Measurements from ENCODE around the gene CD82. TPM values are rescaled to one million over a fixed set of nuclear protein-coding genes. Genes with fewer than 3 reads are reported as not detected.
A peak's percentile ranks its signal among the peaks of the same experiment; 100 is the strongest.

CD82 gene
- polyA plus RNA-seq, 1 of the 3 experiments (the other 2 are of a cell fraction): 39.2 TPM

DNA sequence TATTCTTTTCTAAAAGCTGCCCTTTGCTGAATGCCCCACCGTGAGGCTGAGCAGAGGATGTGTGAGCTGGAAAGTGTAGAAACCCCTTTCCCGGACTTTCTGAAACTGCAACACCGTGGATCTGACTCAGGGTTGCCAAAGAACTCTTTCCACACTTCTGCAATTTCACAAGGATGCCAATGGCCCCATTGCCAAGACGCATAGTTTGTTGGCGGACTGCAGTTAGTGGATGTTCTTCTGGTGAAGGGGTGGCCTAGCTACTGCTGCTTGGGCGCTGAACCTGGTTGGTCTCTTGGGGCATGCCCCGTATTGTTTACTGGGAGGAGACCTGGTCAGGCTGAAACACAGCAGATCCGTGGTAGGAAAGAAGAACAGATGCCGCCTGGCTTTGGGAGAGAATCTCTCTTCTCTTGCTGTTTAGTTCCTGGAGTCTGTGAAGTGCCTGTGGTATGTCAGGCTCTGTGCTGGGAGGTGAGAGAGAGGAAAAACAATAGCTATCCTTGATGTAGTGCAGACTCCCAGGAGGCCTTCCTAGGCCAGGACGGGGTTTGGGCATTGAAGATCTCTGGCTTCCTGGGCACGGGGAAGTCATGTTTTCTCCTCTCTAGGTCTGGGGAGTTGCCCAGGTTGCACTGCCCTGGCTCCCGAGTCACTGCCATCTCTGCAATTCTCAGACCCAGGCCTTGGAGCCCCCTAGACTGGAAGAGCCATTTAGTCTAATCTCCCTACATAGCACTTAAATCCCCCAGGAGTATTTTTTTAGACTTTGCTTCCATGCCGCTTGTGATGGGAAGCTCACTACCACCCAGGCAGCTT lies 26.9 kb downstream of the CD82 start:
- Histone ChIP-seq H3K27me3 (ENCODE audit: insufficient read depth) (no peaks in the 10 kb centered on the region), H3F3A (replicated peaks; ENCODE audit: insufficient read depth) (peaks cover 3% of the 10 kb centered on the region), H3K9me2 (no peaks in the 10 kb centered on the region), H3K36me3 (replicated peaks in 1 of 2; ENCODE audit: control insufficient read depth in 1 of 2, insufficient read depth in 2 of 2, low read length in 1 of 2) (no peaks in the 10 kb centered on the region), H3K4me3 (ENCODE audit: low read depth in 2 of 2, low read length in 1 of 2) (no peak overlapping the region), H4K20me1 (ENCODE audit: insufficient read depth) (no peaks in the 10 kb centered on the region), H3K27ac (ENCODE audit: low read depth in 2 of 2, low read length in 1 of 2) (peak overlapping the region in 1 of 2 experiments; percentile 51; a peak in 1 of 4 replicates), H3K9ac (no peak overlapping the region), H3K79me2 (ENCODE audit: insufficient read depth) (no peaks in the 10 kb centered on the region), H3K9me3 (no peaks in the 10 kb centered on the region), H3K4me2 (0 out of 2 replicates have a peak overlapping the region, but pooled peaks have one; percentile 30), H3K4me1 (ENCODE audit: control insufficient read depth in 1 of 2, insufficient read depth in 2 of 2, low read depth in 1 of 2, low read length in 1 of 2) (peaks cover 0 to 35% of the 10 kb centered on the region in 2 experiments; a peak in 1 of 4 replicates), H2AFZ (ENCODE audit: low read depth) (no peak overlapping the region)
- DNase-seq: no peak
- 85% methylated on average over 11 of the region's 13 CpGs for WGBS (ENCODE audit: low lambda C conversion rate)
- POLR2A ChIA-PET: no interaction called here
- TF ChIP-seq USF2 (IDR thresholded peaks at IDR 0.05; ENCODE audit: borderline replicate concordance, low read depth, low read length): no peak
- no peak for TF ChIP-seq NFIC (IDR thresholded peaks at IDR 0.05; ENCODE audit: borderline replicate concordance)
- TF ChIP-seq EP300 (IDR thresholded peaks at IDR 0.05; ENCODE audit: borderline replicate concordance in 1 of 2, low read depth in 1 of 2, low read length in 1 of 2): no peak
- TF ChIP-seq ELF1 (IDR thresholded peaks at IDR 0.05): no peak
- no peak for TF ChIP-seq TEAD4 (IDR thresholded peaks at IDR 0.05; ENCODE audit: borderline replicate concordance, insufficient read depth)
- no peak for TF ChIP-seq CHD2 (IDR thresholded peaks at IDR 0.05; ENCODE audit: low read length, partially characterized antibody)
- CTCF ChIA-PET: interaction anchor here (0.8 to 3.3 kb wide), 8 partner anchors 10 to 335 kb away, joined by 3 to 12 read pairs (median 4); no protein-coding TSS in a partner anchor

DNA sequence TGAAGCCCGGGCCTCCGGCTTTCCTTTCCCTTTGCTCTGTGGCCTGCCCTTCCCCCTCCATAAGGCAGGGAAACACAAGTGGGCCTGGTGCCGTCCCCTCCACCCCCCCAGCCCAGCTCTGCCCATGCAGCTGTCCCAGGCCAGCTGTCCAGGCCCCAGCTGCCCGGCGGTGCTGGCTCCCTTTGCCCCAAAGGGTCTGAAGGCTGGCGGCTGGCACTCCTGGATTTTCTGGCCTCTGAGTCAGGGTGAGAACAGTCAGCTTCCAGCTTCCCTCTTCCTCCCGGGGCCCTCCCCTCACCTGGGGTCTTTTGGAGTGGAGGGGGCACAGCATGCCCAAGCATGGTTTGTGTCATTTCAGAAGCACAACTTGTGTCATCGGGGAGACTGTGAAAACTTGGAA lies 27.8 kb downstream of the CD82 start:
- Histone ChIP-seq H3K27me3 (ENCODE audit: insufficient read depth) (no peaks in the 10 kb centered on the region), H3K9me3 (no peaks in the 10 kb centered on the region), H3K36me3 (replicated peaks in 1 of 2; ENCODE audit: control insufficient read depth in 1 of 2, insufficient read depth in 2 of 2, low read length in 1 of 2) (no peaks in the 10 kb centered on the region), H3K9ac (no peak overlapping the region), H3K4me1 (ENCODE audit: control insufficient read depth in 1 of 2, insufficient read depth in 2 of 2, low read depth in 1 of 2, low read length in 1 of 2) (peaks cover 0 to 43% of the 10 kb centered on the region in 2 experiments; a peak in 1 of 4 replicates), H3K79me2 (ENCODE audit: insufficient read depth) (no peaks in the 10 kb centered on the region), H3K4me2 (peak overlapping the region; percentile 30; the same call in 1 of the 2 replicates), H4K20me1 (ENCODE audit: insufficient read depth) (no peaks in the 10 kb centered on the region), H3F3A (replicated peaks; ENCODE audit: insufficient read depth) (peaks cover 3% of the 10 kb centered on the region), H3K9me2 (no peaks in the 10 kb centered on the region), H3K4me3 (ENCODE audit: low read depth in 2 of 2, low read length in 1 of 2) (no peak overlapping the region), H2AFZ (ENCODE audit: low read depth) (no peak overlapping the region), H3K27ac (ENCODE audit: low read depth in 2 of 2, low read length in 1 of 2) (peak overlapping the region in 1 of 2 experiments; percentile 51; a peak in 2 of 4 replicates)
- 53% methylated on average over 7 of the region's 8 CpGs for WGBS (ENCODE audit: low lambda C conversion rate)
- ChIA-PET CTCF (interaction anchor here (0.8 to 3.3 kb wide), 5 partner anchors 15 to 334 kb away, joined by 3 to 12 read pairs (median 5); no protein-coding TSS in a partner anchor), POLR2A (no interaction called here)
- DNase-seq: peak; percentile 67
- TF ChIP-seq, protein P1, sequence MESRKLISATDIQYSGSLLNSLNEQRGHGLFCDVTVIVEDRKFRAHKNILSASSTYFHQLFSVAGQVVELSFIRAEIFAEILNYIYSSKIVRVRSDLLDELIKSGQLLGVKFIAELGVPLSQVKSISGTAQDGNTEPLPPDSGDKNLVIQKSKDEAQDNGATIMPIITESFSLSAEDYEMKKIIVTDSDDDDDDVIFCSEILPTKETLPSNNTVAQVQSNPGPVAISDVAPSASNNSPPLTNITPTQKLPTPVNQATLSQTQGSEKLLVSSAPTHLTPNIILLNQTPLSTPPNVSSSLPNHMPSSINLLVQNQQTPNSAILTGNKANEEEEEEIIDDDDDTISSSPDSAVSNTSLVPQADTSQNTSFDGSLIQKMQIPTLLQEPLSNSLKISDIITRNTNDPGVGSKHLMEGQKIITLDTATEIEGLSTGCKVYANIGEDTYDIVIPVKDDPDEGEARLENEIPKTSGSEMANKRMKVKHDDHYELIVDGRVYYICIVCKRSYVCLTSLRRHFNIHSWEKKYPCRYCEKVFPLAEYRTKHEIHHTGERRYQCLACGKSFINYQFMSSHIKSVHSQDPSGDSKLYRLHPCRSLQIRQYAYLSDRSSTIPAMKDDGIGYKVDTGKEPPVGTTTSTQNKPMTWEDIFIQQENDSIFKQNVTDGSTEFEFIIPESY (IDR thresholded peaks at IDR 0.05; ENCODE audit: borderline replicate concordance, low read depth): no peak
- TF ChIP-seq TAF1 (IDR thresholded peaks at IDR 0.05; ENCODE audit: borderline replicate concordance, low read depth, low read length): no peak
- TF ChIP-seq EP300 (IDR thresholded peaks at IDR 0.05; ENCODE audit: borderline replicate concordance in 1 of 2, low read depth in 1 of 2, low read length in 1 of 2): peak in 1 of 2 experiments; percentile 12; a peak in 1 of 4 replicates
- TF ChIP-seq RFX5 (IDR thresholded peaks at IDR 0.05; ENCODE audit: low read length): no peak
- TF ChIP-seq, protein P2, sequence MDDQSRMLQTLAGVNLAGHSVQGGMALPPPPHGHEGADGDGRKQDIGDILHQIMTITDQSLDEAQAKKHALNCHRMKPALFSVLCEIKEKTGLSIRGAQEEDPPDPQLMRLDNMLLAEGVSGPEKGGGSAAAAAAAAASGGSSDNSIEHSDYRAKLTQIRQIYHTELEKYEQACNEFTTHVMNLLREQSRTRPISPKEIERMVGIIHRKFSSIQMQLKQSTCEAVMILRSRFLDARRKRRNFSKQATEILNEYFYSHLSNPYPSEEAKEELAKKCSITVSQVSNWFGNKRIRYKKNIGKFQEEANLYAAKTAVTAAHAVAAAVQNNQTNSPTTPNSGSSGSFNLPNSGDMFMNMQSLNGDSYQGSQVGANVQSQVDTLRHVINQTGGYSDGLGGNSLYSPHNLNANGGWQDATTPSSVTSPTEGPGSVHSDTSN (IDR thresholded peaks at IDR 0.05): no peak
- no peak for TF ChIP-seq FOSL2 (IDR thresholded peaks at IDR 0.05; ENCODE audit: borderline replicate concordance, low read depth)
- no peak for TF ChIP-seq GABPA (IDR thresholded peaks at IDR 0.05; ENCODE audit: low read depth)
- no peak for TF ChIP-seq EZH2phosphoT487 (IDR thresholded peaks at IDR 0.05; ENCODE audit: borderline replicate concordance, low read depth)
- TF ChIP-seq CHD2 (IDR thresholded peaks at IDR 0.05; ENCODE audit: low read length, partially characterized antibody): peak; percentile 70
- TF ChIP-seq USF2 (IDR thresholded peaks at IDR 0.05; ENCODE audit: borderline replicate concordance, low read depth, low read length): no peak
- TF ChIP-seq, protein P3, sequence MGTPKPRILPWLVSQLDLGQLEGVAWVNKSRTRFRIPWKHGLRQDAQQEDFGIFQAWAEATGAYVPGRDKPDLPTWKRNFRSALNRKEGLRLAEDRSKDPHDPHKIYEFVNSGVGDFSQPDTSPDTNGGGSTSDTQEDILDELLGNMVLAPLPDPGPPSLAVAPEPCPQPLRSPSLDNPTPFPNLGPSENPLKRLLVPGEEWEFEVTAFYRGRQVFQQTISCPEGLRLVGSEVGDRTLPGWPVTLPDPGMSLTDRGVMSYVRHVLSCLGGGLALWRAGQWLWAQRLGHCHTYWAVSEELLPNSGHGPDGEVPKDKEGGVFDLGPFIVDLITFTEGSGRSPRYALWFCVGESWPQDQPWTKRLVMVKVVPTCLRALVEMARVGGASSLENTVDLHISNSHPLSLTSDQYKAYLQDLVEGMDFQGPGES (IDR thresholded peaks at IDR 0.05; ENCODE audit: low read depth, low read length): no peak
